Measurements from ENCODE around the gene GABBR2.
"Not testable (repeated sequence)": the region's sequence is repeated elsewhere in the genome, so short reads cannot be mapped to it uniquely, and the experiment has no call there.

GABBR2 gene

GRCh38 chr9:98520221-98520960 is 188.3 kb downstream of the GABBR2 start:
- DNase-seq = peak in 4 of 58 donors; percentile 11 to 35 (median 28)

- no peak for DNase-seq
Observed at GRCh38 chr9:98519641-98520040, 189.1 kb downstream of the GABBR2 start.

GRCh38 chr9:98518556-98518955 is 190.2 kb downstream of the GABBR2 start:
- DNase-seq = no peak

- DNase-seq = no peak
Observed at GRCh38 chr9:98517761-98518160, 191.0 kb downstream of the GABBR2 start.

GRCh38 chr9:98516897-98517503 is 191.7 kb downstream of the GABBR2 start:
- no peak for DNase-seq

GRCh38 chr9:98516205-98516896 is 192.4 kb downstream of the GABBR2 start:
- no peak for DNase-seq

- no peak for DNase-seq
Observed at GRCh38 chr9:98515506-98516204, 193.1 kb downstream of the GABBR2 start.

GRCh38 chr9:98514841-98515240 is 193.9 kb downstream of the GABBR2 start:
- no peak for DNase-seq

- not testable (repeated sequence) for DNase-seq
Observed at GRCh38 chr9:98508217-98508919, 200.4 kb downstream of the GABBR2 start.

- DNase-seq = no peak
Observed at GRCh38 chr9:98506422-98507054, 202.2 kb downstream of the GABBR2 start.

GRCh38 chr9:98504298-98505282 is 204.1 kb downstream of the GABBR2 start:
- DNase-seq = no peak

- no peak for DNase-seq
Observed at GRCh38 chr9:98503867-98504266, 204.9 kb downstream of the GABBR2 start.

GRCh38 chr9:98502976-98503325 is 205.8 kb downstream of the GABBR2 start:
- no peak for DNase-seq

- no peak for DNase-seq
Observed at GRCh38 chr9:98502311-98502975, 206.3 kb downstream of the GABBR2 start.

GRCh38 chr9:98501819-98502218 is 206.9 kb downstream of the GABBR2 start:
- no peak for DNase-seq

GRCh38 chr9:98501259-98501658 is 207.5 kb downstream of the GABBR2 start:
- DNase-seq = not testable (repeated sequence)

- no peak for DNase-seq
Observed at GRCh38 chr9:98500337-98500919, 208.3 kb downstream of the GABBR2 start.

GRCh38 chr9:98495530-98495929 is 213.2 kb downstream of the GABBR2 start:
- no peak for DNase-seq

- DNase-seq = no peak
Observed at GRCh38 chr9:98494852-98495251, 213.9 kb downstream of the GABBR2 start.

Data from anterior cingulate cortex (tissue), 58 donors.